ENCODE results near the gene CIRBP. TPM values are rescaled to one million over a fixed set of nuclear protein-coding genes. Genes with fewer than 3 reads are reported as not detected.

Gene CIRBP
- total and polyA plus RNA-seq, 9 donors: 602 to 1,254 (median 855) TPM

- Histone ChIP-seq H3K36me3 (no peaks in the 10 kb centered on the region), H3K27ac (peak overlapping the region; percentile 38 to 63), H3K4me1 (ENCODE audit: insufficient read depth) (peaks cover 35% of the 10 kb centered on the region), H3K9me3 (no peaks in the 10 kb centered on the region), H3K27me3 (no peaks in the 10 kb centered on the region), H3K4me3 (peak overlapping the region; percentile 3)
- DNase-seq: peak in 1 of 5 donors; percentile 66
- WGBS, 3 donors: 50 to 51% (median 50%) methylated on average over 40 of the region's 40 CpGs
- intact Hi-C loops (cut with DNase I): no loop called here
- TF ChIP-seq POLR2A (IDR thresholded peaks at IDR 0.05): no peak
- no peak for TF ChIP-seq EP300 (IDR thresholded peaks at IDR 0.05)
- no peak for TF ChIP-seq CTCF (IDR thresholded peaks at IDR 0.05)
Measured at GRCh38 chr19:1268226-1269064, 687 bp upstream of the CIRBP start.

GRCh38 chr19:1269478-1270212, 513 bp downstream of the CIRBP start:
- H3K9me3 ChIP-seq: no peaks in the 10 kb centered on the region
- peak overlapping the region; percentile 92 to 100 for H3K27ac ChIP-seq
- intact Hi-C loops (cut with DNase I): loop anchor here in 1 of 4 donors (10.0 kb wide), 1 partner anchor 115 kb away; the partner anchor contains the start of gene NDUFS7
- H3K4me3 ChIP-seq: peak overlapping the region; percentile 74
- peak in 1 of 3 donors; percentile 19 for TF ChIP-seq CTCF (IDR thresholded peaks at IDR 0.05)
- peak; percentile 39 for TF ChIP-seq EP300 (IDR thresholded peaks at IDR 0.05)
- peak; percentile 43 for TF ChIP-seq POLR2A (IDR thresholded peaks at IDR 0.05)
- 0 to 1% (median 1%) methylated on average over 37 to 64 of the region's 64 CpGs for WGBS, 3 donors
- H3K36me3 ChIP-seq: no peaks in the 10 kb centered on the region
- H3K27me3 ChIP-seq: no peaks in the 10 kb centered on the region
- H3K4me1 ChIP-seq (ENCODE audit: insufficient read depth): peaks cover 39% of the 10 kb centered on the region
- DNase-seq: peak; percentile 89 to 94 (median 92)

GRCh38 chr19:1270213-1270853, 1.2 kb downstream of the CIRBP start:
- peak overlapping the region; percentile 74 for H3K4me3 ChIP-seq
- intact Hi-C loops (cut with DNase I): loop anchor here in 1 of 4 donors (10.0 kb wide), 1 partner anchor 114 kb away; the partner anchor contains the start of gene NDUFS7
- H3K27ac ChIP-seq: peak overlapping the region; percentile 92 to 100
- H3K36me3 ChIP-seq: no peaks in the 10 kb centered on the region
- 16 to 25% (median 23%) methylated on average over 8 of the region's 8 CpGs for WGBS, 3 donors
- H3K27me3 ChIP-seq: no peaks in the 10 kb centered on the region
- DNase-seq: no peak
- no peaks in the 10 kb centered on the region for H3K9me3 ChIP-seq
- peaks cover 41% of the 10 kb centered on the region for H3K4me1 ChIP-seq (ENCODE audit: insufficient read depth)
- no peak for TF ChIP-seq EP300 (IDR thresholded peaks at IDR 0.05)
- no peak for TF ChIP-seq POLR2A (IDR thresholded peaks at IDR 0.05)
- TF ChIP-seq CTCF (IDR thresholded peaks at IDR 0.05): no peak
